T-helper 1 cell (primary cell): ENCODE results near the gene EIF4ENIF1.
"Not testable (repeated sequence)": the region's sequence is repeated elsewhere in the genome, so short reads cannot be mapped to it uniquely, and the experiment has no call there.

Experiments used
- DNase-seq, 5 donors: peaks; one replicate each; pipeline ENCODE4 v3.0.0-alpha.2; 2012 to 2020

EIF4ENIF1 gene

DNA sequence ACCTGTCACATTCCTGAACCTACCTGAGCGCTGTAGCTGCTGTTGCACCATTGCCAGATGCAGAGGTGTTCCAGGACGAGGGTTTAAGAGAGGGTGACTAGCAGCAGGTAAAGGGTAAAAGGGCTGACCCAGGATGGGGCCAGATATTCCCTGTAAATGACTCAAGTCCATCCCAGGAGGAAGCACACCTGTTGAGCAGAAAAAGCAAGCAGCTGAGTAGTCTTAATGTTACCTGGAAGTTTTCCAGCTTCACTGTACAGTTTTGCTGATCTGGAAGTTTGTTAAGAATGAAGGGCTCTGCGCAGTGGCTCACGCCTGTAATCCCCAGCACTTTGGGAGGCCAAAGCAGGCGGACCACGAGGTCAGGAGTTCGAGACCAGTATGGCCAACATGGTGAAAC lies 49.0 kb downstream of the EIF4ENIF1 start:
- no peak for DNase-seq

DNA sequence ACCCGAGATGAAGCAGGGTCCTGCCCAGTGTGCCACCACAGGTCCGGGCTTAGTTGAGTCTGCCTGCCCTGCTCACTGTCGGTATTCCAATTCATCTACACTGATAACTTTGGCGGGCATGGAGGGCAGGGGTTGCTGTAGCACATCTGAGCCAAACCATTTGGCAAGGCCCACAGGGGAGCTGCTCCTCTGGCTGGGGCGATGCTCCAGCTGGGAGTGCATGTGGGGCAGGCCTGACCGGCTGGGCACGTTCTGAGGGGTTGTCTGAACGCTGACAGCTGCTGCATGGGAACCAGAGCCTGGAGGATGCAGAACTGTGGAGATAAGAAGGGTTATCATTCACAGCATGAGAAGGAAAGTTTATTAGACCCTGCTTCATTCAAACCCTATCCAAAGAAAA lies 49.8 kb downstream of the EIF4ENIF1 start:
- DNase-seq = no peak

DNA sequence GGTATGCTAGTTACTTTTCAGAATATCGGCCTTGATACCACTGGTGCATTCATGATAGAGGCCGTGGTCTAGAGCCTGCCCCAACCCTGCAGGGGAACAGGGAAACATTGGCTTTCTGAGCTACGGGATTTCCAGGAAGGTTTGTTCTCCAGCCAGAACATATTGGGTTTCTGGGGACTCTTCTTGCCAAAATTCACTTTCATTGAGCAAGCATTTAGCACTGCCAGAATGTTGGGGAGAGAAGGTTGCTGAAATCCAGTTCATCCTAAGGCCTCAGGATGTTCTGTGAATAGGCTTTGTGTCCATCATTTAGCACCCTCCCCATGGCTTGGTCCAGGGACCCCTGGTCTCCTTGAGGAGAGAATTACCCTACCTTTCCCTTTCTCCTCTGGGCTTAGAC lies 53.5 kb downstream of the EIF4ENIF1 start:
- DNase-seq = no peak

DNA sequence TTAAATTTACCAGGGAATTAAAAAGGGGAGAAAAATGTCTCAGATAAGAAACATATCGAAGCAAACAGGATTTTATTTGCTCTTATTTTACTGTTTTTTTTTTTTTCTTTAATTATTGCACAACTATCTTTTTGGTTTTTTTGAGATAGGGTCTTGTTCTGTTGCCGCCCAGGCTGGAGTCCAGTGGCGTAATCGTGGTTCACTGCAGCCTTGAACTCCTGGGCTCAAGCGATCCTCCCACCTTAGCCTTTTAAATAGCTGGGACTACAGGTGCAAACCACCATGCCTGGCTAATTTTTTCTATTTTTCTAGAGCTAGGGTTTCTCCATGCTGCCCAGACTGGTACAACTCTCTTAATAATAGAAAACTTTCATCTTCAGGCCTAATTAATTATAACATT lies 57.7 kb downstream of the EIF4ENIF1 start:
- no peak for DNase-seq

DNA sequence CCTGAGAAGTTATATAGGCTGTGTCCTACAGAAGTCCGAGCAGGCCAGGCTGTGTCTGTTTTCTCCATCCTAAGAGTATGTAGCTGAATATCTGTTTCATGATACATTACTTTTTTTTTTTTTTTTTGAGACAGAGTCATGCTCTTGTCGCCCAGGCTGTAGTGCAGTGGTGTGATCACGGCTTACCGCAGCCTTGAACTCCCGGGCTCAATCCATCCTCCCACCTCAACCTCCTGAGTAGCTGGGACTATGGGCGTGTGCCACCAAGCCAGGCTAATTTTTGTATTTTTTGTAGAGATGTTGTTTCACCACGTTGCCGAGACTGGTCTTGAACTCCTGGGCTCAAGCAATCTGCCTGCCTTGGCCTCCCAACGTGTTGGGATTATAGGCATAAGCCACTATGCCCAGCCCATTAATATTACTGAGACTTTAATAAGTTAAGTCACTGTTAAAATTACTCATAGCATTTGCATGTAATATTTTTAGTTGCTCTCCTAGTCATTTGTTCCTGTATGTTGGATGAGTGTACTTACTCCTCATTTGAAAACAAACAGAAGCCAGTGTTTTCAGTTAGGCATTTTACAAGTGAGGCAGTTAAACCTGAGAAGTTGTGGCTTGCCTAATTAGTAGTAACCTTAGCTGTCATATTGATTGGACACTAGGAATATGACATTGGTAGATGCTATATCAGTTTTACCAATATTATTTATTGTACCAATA lies 64.2 kb downstream of the EIF4ENIF1 start:
- DNase-seq = no peak

DNA sequence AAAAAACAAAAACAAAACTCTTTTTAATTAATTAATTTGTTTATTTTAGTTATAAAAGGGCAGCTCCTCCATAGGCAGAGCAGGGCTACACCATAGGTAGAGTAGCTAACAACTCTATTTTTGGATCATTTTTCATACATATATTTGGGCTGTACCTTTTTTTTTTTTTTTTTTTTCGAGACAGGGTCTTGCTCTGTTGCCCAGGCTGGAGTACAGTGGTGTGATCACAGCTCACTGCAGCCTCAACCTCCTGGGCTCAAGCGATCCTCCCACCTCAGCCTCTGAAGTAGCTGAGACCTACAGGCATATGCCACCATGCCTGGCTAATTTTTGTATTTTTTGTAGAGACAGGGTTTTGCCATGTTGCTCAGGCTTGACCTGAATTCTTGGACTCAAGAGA lies 87.3 kb downstream of the EIF4ENIF1 start:
- DNase-seq = not testable (repeated sequence)

DNA sequence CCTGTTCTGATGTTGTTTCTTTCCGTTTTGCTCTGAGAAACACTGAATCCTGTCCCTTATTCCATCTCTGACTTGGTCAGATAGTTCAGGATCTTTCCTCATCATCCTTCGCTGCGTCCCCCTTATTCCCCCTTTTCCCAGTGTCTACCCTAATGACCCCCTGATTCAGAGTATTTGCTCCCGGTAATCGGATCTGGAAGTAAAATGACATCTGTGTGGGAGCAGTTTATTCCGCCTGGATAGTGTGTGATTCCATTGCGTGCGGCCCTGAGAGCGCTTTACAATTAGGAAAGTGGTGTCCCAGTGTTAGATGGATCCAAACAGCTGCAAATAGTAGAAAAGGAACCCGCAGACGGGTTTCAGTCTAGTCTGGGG lies 89.6 kb downstream of the EIF4ENIF1 start:
- DNase-seq = no peak

DNA sequence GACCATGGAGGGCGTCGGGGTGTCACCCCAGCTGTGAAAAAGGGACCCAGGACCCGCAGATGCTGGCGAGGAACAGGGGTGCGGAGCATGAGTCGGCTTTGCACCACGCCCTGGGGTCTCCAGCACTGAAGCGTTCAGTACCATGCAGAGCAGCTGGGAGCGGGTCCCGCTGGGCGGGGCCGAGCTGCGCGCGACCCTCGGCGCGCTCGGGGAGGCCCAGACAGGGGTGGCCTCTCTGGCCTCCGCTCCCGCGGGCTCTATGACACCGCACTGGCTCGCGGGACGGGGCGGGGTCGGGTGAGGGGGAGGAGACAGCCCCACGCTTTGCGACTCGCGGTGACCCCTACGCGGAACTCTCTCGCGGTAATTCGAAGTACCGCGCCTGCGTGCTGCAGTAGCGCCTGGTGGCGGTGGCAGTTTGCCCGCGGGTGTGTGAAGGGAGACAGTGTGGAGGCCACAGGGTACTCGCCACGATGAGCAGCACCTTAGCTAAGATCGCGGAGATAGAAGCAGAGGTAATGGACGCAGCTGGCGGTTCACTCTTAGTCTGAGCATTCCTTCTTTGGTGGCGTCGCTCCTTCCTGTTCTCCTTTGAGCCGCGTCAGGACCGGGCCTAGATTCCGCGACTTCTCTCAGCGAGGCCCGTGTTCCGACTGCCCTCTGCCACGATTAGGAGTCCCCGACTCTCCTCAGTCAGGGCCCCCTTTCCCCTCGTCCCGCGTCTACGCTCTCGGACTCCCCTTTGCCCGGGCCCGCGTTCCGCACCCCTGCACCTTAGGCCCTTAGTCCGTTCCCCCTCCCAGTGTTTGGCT lies 90.2 kb downstream of the EIF4ENIF1 start, which contains the start of gene DRG1:
Gene DRG1 (plus strand): TSS at position 394 of the 812 bp plus-strand sequence. CDS start 80 bp downstream, at position 474.
- DNase-seq = peak; percentile 91 to 96 (median 94)

DNA sequence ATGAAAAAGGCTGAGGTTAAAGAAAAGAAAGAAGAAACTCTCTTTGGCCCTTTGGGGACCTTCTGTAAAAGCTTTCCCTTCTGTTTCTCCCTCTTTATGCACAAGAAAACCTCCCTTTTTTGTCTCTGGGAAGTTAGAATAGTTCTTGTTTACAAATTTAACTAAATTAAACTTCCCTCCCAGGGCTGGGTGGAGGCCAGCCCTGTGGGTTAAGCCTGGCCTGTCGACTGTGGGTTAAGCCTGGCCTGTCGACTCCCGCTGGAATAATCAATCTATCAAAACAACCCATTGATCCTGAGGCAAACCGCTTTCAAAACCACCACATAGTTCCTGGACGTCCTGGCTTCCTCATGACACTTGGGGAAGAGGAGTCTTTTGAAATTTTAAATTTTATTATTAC lies 91.4 kb downstream of the EIF4ENIF1 start:
- no peak for DNase-seq

DNA sequence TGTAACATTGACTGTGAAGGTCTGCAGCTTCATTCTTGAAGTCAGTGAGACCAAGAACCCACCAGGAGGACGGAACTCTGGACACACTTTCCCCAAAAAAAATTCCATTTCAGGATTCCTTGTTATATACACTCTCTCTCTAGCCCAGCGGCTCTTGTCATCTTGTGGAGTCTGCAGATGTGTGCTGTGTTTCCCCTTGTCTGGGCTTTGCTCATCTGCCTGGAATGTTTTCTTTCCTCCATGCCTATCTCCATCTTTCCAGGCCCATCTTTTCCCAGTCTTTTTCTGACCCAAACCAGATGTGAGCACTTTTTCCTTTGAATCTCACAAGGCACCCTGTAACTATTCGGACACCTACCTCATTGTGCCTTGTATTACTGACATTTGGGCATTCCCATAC lies 95.3 kb downstream of the EIF4ENIF1 start:
- no peak for DNase-seq

DNA sequence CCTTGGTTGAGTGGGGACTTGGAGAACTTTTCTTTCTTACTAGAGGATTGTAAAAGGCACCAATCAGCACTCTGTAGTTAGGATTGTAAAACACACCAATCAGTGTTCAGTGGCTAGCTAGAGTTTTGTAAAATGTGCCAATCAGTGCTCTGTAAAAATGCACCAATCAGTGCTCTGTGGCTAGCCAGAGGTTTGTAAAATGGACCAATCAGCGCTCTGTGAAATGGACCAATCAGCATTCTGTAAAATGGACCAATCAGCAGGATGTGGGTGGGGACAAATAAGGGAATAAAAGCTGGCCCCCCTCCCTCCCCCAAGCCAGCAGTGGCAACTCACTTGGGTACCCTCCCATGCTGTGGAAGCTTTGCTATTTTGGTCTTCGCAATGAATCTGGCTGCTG lies 95.7 kb downstream of the EIF4ENIF1 start:
- DNase-seq = no peak
